WTC11 (cell line): ENCODE data around the gene NUDT12.

Experiments
- CREB1 ChIP-seq: sonication (generic); formaldehyde crosslinking; IDR thresholded peaks from 2 replicates; pipeline ENCODE4 v1.8.0; 2023; ENCODE audit warnings: mild to moderate bottlenecking, missing genetic modification reagents
- FOXK1 ChIP-seq: sonication (generic); formaldehyde crosslinking; IDR thresholded peaks from 2 replicates; pipeline ENCODE4 v1.8.0; 2022; ENCODE audit warnings: mild to moderate bottlenecking, moderate library complexity, missing genetic modification reagents
- NFE2L1 ChIP-seq: sonication (generic); formaldehyde crosslinking; IDR thresholded peaks from 2 replicates; pipeline ENCODE4 v1.8.1; 2023; ENCODE audit warnings: missing genetic modification reagents
- TEAD4 ChIP-seq: sonication (generic); formaldehyde crosslinking; IDR thresholded peaks from 2 replicates; pipeline ENCODE4 v1.8.0; 2022; ENCODE audit warnings: mild to moderate bottlenecking, missing genetic modification reagents
- ZNF138 ChIP-seq: sonication (generic); formaldehyde crosslinking; conservative IDR thresholded peaks from 2 replicates; pipeline ENCODE4 v1.8.1; 2022; ENCODE audit warnings: mild to moderate bottlenecking, moderate library complexity, missing genetic modification reagents
- TF ChIP-seq, protein P1 (sequence below): fragments of 200-600 bp; IDR thresholded peaks from 2 replicates; pipeline ENCODE4 v1.8.0; 2022; ENCODE audit warnings: antibody characterized with exemption
- TF ChIP-seq, protein P2 (sequence below): sonication (generic); formaldehyde crosslinking; conservative IDR thresholded peaks from 2 replicates; pipeline ENCODE4 v1.8.1; 2022; ENCODE audit warnings: mild to moderate bottlenecking, missing genetic modification reagents
- TF ChIP-seq, protein P3 (sequence below): sonication (generic); formaldehyde crosslinking; IDR thresholded peaks from 2 replicates; pipeline ENCODE4 v1.8.0; 2022; ENCODE audit warnings: missing genetic modification reagents
- TF ChIP-seq, protein P4 (sequence below): sonication (generic); formaldehyde crosslinking; IDR thresholded peaks from 2 replicates; pipeline ENCODE4 v1.8.0; 2022; ENCODE audit warnings: mild to moderate bottlenecking, missing genetic modification reagents
- TF ChIP-seq, protein P5 (sequence below): sonication (generic); formaldehyde crosslinking; IDR thresholded peaks from 2 replicates; pipeline ENCODE4 v1.8.1; 2023; ENCODE audit warnings: mild to moderate bottlenecking, missing genetic modification reagents

DNA sequence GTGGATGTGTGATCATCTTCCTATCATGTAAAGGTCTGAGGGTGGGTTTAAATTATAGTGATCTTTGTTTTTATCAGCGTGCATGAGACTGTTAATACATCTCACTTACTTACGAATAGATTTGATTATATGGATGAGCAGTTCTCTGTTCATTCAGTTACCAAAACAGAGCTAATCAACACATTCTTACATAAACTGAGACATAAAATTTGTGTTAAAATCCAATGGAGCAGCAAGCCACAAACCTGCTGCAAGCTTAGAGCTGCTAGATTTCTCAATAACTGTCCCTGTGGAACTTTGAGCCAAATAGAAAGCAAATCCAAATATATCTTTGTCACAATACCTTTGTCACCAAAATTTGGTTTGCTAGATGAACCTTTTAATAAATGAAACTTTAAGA lies 50.1 kb downstream of the NUDT12 start:
- TF ChIP-seq, protein P1, sequence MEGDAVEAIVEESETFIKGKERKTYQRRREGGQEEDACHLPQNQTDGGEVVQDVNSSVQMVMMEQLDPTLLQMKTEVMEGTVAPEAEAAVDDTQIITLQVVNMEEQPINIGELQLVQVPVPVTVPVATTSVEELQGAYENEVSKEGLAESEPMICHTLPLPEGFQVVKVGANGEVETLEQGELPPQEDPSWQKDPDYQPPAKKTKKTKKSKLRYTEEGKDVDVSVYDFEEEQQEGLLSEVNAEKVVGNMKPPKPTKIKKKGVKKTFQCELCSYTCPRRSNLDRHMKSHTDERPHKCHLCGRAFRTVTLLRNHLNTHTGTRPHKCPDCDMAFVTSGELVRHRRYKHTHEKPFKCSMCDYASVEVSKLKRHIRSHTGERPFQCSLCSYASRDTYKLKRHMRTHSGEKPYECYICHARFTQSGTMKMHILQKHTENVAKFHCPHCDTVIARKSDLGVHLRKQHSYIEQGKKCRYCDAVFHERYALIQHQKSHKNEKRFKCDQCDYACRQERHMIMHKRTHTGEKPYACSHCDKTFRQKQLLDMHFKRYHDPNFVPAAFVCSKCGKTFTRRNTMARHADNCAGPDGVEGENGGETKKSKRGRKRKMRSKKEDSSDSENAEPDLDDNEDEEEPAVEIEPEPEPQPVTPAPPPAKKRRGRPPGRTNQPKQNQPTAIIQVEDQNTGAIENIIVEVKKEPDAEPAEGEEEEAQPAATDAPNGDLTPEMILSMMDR: no peak
- TF ChIP-seq, protein P2, sequence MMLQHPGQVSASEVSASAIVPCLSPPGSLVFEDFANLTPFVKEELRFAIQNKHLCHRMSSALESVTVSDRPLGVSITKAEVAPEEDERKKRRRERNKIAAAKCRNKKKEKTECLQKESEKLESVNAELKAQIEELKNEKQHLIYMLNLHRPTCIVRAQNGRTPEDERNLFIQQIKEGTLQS: no peak
- TF ChIP-seq NFE2L1 (no peak), CREB1 (CRISPR knock-in tag) (no peak), FOXK1 (no peak), TEAD4 (CRISPR knock-in tag) (no peak), ZNF138 (CRISPR knock-in tag) (no peak)
- TF ChIP-seq, protein P3, sequence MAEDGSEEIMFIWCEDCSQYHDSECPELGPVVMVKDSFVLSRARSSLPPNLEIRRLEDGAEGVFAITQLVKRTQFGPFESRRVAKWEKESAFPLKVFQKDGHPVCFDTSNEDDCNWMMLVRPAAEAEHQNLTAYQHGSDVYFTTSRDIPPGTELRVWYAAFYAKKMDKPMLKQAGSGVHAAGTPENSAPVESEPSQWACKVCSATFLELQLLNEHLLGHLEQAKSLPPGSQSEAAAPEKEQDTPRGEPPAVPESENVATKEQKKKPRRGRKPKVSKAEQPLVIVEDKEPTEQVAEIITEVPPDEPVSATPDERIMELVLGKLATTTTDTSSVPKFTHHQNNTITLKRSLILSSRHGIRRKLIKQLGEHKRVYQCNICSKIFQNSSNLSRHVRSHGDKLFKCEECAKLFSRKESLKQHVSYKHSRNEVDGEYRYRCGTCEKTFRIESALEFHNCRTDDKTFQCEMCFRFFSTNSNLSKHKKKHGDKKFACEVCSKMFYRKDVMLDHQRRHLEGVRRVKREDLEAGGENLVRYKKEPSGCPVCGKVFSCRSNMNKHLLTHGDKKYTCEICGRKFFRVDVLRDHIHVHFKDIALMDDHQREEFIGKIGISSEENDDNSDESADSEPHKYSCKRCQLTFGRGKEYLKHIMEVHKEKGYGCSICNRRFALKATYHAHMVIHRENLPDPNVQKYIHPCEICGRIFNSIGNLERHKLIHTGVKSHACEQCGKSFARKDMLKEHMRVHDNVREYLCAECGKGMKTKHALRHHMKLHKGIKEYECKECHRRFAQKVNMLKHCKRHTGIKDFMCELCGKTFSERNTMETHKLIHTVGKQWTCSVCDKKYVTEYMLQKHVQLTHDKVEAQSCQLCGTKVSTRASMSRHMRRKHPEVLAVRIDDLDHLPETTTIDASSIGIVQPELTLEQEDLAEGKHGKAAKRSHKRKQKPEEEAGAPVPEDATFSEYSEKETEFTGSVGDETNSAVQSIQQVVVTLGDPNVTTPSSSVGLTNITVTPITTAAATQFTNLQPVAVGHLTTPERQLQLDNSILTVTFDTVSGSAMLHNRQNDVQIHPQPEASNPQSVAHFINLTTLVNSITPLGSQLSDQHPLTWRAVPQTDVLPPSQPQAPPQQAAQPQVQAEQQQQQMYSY (CRISPR knock-in tag): no peak
- TF ChIP-seq, protein P4, sequence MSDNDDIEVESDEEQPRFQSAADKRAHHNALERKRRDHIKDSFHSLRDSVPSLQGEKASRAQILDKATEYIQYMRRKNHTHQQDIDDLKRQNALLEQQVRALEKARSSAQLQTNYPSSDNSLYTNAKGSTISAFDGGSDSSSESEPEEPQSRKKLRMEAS (CRISPR knock-in tag): no peak
- TF ChIP-seq, protein P5, sequence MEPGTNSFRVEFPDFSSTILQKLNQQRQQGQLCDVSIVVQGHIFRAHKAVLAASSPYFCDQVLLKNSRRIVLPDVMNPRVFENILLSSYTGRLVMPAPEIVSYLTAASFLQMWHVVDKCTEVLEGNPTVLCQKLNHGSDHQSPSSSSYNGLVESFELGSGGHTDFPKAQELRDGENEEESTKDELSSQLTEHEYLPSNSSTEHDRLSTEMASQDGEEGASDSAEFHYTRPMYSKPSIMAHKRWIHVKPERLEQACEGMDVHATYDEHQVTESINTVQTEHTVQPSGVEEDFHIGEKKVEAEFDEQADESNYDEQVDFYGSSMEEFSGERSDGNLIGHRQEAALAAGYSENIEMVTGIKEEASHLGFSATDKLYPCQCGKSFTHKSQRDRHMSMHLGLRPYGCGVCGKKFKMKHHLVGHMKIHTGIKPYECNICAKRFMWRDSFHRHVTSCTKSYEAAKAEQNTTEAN: no peak
